Mesenchymal stem cell (in vitro differentiated cells and primary cell): ENCODE results near the gene RASA2.
A peak's percentile ranks its signal among the peaks of the same experiment; 100 is the strongest.

Experiments used
- DNase-seq: peaks from one replicate; pipeline ENCODE4 v3.0.0-alpha.2; 2013
- H2AFZ ChIP-seq: one replicate; pipeline ENCODE4 v1.6.1; 2013; ENCODE audit warnings: low read depth, mild to moderate bottlenecking, control low read depth, inconsistent platforms, low read length, moderate library complexity
- H2AK5ac ChIP-seq: 2 replicates; pipeline ENCODE4 v1.6.1; 2013; ENCODE audit warnings: low read length, moderate library complexity, mild to moderate bottlenecking, inconsistent platforms; ENCODE audit not compliant: severe bottlenecking
- H2BK120ac ChIP-seq: one replicate; pipeline ENCODE4 v1.6.1; 2013; ENCODE audit warnings: low read depth, mild to moderate bottlenecking, inconsistent platforms, low read length, moderate library complexity
- H2BK12ac ChIP-seq, 2 experiments: one replicate each; pipeline ENCODE4 v1.6.1; 2013; ENCODE audit warnings: inconsistent platforms in 2 of 2, low read length in 2 of 2, mild to moderate bottlenecking in 2 of 2, moderate library complexity in 2 of 2, control low read depth in 1 of 2
- H2BK15ac ChIP-seq: one replicate; pipeline ENCODE4 v1.6.1; 2013; ENCODE audit warnings: mild to moderate bottlenecking, low read depth, inconsistent platforms; ENCODE audit not compliant: poor library complexity, severe bottlenecking
- H2BK5ac ChIP-seq: 2 replicates; pipeline ENCODE4 v1.6.1; 2013; ENCODE audit warnings: low read depth, mild to moderate bottlenecking, low read length, control low read depth, inconsistent platforms; ENCODE audit not compliant: poor library complexity, severe bottlenecking
- H3K14ac ChIP-seq, 2 experiments: one replicate each; pipeline ENCODE4 v1.6.1; 2013; ENCODE audit warnings: inconsistent platforms in 2 of 2, low read length in 2 of 2, control low read depth in 1 of 2, mild to moderate bottlenecking in 1 of 2, moderate library complexity in 1 of 2
- H3K18ac ChIP-seq, 2 experiments: one replicate each; pipeline ENCODE4 v1.6.1; 2013; ENCODE audit warnings: inconsistent platforms in 2 of 2, low read length in 2 of 2, control low read depth in 1 of 2, low read depth in 1 of 2, mild to moderate bottlenecking in 1 of 2
- H3K23ac ChIP-seq, 2 experiments: one replicate each; pipeline ENCODE4 v1.6.1; 2013; ENCODE audit warnings: inconsistent platforms in 2 of 2, low read length in 2 of 2, mild to moderate bottlenecking in 2 of 2, moderate library complexity in 2 of 2, control low read depth in 1 of 2
- H3K27ac ChIP-seq: 2 replicates; pipeline ENCODE4 v1.5.1; 2013; ENCODE audit warnings: mild to moderate bottlenecking, moderate library complexity, low read length, control low read depth, inconsistent platforms; ENCODE audit not compliant: poor library complexity, severe bottlenecking
- H3K27me3 ChIP-seq, 2 experiments: 2 replicates each; pipeline versions ENCODE4 v1.6.1 to v1.7.0; 2013; ENCODE audit warnings: low read length in 2 of 2, mild to moderate bottlenecking in 2 of 2, moderate library complexity in 2 of 2, control low read depth in 1 of 2, inconsistent platforms in 1 of 2; ENCODE audit not compliant: control insufficient read depth in 1 of 2, insufficient read depth in 1 of 2
- H3K36me3 ChIP-seq, 2 experiments: 2 replicates each; pipeline versions ENCODE4 v1.6.1 to v1.7.0; 2013; ENCODE audit warnings: low read length in 2 of 2, control low read depth in 1 of 2, inconsistent platforms in 1 of 2, low read depth in 1 of 2, mild to moderate bottlenecking in 1 of 2; ENCODE audit not compliant: insufficient read depth in 2 of 2, control insufficient read depth in 1 of 2
- H3K4ac ChIP-seq, 2 experiments: one replicate each; pipeline ENCODE4 v1.6.1; 2013; ENCODE audit warnings: inconsistent platforms in 2 of 2, low read length in 2 of 2, mild to moderate bottlenecking in 2 of 2, moderate library complexity in 2 of 2, control low read depth in 1 of 2, low read depth in 1 of 2
- H3K4me1 ChIP-seq: 2 replicates; pipeline ENCODE4 v1.6.1; 2013; ENCODE audit warnings: low read depth, low read length, control low read depth; ENCODE audit not compliant: control insufficient read depth, insufficient read depth
- H3K4me2 ChIP-seq: 2 replicates; pipeline ENCODE4 v1.6.1; 2013; ENCODE audit warnings: low read length, mild to moderate bottlenecking, inconsistent platforms; ENCODE audit not compliant: poor library complexity, severe bottlenecking
- H3K4me3 ChIP-seq, 2 experiments: 2 replicates each; pipeline versions ENCODE4 v1.5.1 to v1.7.0; 2013; ENCODE audit warnings: low read length in 2 of 2, mild to moderate bottlenecking in 2 of 2, control low read depth in 1 of 2, low read depth in 1 of 2; ENCODE audit not compliant: insufficient read depth in 1 of 2
- H3K79me1 ChIP-seq: replicated peaks from 2 replicates; pipeline ENCODE4 v1.6.1; 2013; ENCODE audit warnings: mild to moderate bottlenecking, control low read depth, low read length, inconsistent platforms; ENCODE audit not compliant: poor library complexity, severe bottlenecking
- H3K9ac ChIP-seq: 2 replicates; pipeline ENCODE4 v1.7.0; 2013; ENCODE audit warnings: mild to moderate bottlenecking, low read length, moderate library complexity
- H3K9me3 ChIP-seq: 2 replicates; pipeline ENCODE4 v1.7.0; 2013; ENCODE audit warnings: mild to moderate bottlenecking, low read length; ENCODE audit not compliant: control insufficient read depth
- H4K8ac ChIP-seq: one replicate; pipeline ENCODE4 v1.6.1; 2013; ENCODE audit warnings: inconsistent platforms, mild to moderate bottlenecking, low read length, moderate library complexity
- H4K91ac ChIP-seq: one replicate; pipeline ENCODE4 v1.6.1; 2013; ENCODE audit warnings: mild to moderate bottlenecking, low read length, inconsistent platforms
- WGBS: methylation state at CpG from one replicate; pipeline ENCODE4 v1.1.7; 2013; ENCODE audit warnings: mixed read lengths; 5-methylcytosine and 5-hydroxymethylcytosine counted together

Gene RASA2

DNA sequence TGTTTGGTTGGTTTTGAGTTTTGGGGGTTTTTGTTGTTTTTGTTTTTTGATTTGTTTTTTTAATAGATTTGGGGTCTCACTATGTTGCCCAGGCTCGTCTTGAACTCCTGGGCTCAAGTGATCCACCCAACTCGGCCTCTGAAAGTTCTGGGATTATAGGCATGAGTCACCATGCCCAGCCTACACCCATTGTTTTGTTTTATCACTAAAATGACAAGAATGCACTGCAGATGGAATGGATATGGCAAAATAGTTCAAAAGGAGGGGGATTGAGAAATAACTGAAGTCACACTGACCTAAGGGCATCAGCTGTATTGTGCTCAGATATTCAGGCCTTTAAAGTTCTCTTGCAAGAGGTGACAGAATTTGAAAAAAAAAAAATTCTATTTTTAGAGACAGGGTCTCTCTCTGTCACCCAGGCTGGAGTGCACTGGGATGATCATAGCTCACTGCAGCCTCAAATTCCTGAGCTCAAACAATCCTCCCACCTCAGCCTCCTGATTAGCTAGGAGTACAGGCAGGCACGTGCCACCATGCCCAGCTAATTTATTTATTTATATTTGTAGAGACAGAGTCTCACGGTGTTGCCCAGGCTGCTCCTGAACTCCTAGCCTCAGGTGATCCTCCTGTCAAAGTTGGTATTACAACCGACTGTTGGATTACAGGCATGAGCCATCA, 4.4 kb upstream of the RASA2 start:
- no peak overlapping the region for H3K4me3 ChIP-seq
- H4K91ac ChIP-seq: no peak overlapping the region
- no peaks in the 10 kb centered on the region for H3K27me3 ChIP-seq
- H2AFZ ChIP-seq: no peak overlapping the region
- DNase-seq: peak; percentile 22
- no peak overlapping the region for H2BK5ac ChIP-seq
- H3K18ac ChIP-seq: no peak overlapping the region
- H3K4me1 ChIP-seq: peaks cover 2% of the 10 kb centered on the region
- no peak overlapping the region for H3K9ac ChIP-seq
- H2BK120ac ChIP-seq: no peak overlapping the region
- no peaks in the 10 kb centered on the region for H3K36me3 ChIP-seq
- no peak overlapping the region for H3K4ac ChIP-seq
- H3K14ac ChIP-seq: no peak overlapping the region
- H3K23ac ChIP-seq: no peak overlapping the region
- peak overlapping the region; percentile 84 for H2AK5ac ChIP-seq
- no peak overlapping the region for H2BK12ac ChIP-seq
- 71% methylated on average over 4 of the region's 5 CpGs for WGBS
- no peak overlapping the region for H2BK15ac ChIP-seq
- H3K27ac ChIP-seq: peak overlapping the region; percentile 41
- no peak overlapping the region for H4K8ac ChIP-seq
- no peak overlapping the region for H3K4me2 ChIP-seq
- no peaks in the 10 kb centered on the region for H3K79me1 ChIP-seq
- no peaks in the 10 kb centered on the region for H3K9me3 ChIP-seq

DNA sequence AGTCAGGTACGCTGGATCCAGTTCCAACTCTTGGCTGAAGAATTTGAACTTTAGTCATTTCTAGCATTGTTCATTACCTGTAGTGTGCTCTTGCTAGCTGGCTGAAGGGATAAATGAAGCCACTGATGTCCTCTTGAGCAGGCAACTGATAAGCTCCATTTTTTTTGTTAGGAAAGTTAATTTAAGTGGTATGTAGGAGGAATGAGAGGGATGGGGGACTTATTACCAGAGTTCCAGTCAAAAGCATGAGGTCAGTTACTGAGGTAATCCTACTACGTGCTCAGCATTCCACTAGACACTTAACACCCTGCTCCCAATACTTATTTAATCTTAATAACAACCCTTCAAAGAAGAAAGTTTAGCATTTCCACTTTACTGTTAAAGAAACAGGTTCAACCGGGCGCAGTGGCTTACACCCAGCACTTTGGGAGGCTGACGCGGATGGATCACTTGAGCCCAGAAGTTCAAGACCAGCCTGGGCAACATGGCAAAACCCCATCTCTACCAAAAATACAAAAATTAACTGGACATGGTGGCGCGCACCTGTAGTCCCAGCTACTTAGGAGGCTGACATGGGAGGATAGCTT, 2.0 kb upstream of the RASA2 start:
- no peak overlapping the region for H3K4me3 ChIP-seq
- H4K8ac ChIP-seq: no peak overlapping the region
- WGBS: 97% methylated on average over 8 of the region's 8 CpGs

DNA sequence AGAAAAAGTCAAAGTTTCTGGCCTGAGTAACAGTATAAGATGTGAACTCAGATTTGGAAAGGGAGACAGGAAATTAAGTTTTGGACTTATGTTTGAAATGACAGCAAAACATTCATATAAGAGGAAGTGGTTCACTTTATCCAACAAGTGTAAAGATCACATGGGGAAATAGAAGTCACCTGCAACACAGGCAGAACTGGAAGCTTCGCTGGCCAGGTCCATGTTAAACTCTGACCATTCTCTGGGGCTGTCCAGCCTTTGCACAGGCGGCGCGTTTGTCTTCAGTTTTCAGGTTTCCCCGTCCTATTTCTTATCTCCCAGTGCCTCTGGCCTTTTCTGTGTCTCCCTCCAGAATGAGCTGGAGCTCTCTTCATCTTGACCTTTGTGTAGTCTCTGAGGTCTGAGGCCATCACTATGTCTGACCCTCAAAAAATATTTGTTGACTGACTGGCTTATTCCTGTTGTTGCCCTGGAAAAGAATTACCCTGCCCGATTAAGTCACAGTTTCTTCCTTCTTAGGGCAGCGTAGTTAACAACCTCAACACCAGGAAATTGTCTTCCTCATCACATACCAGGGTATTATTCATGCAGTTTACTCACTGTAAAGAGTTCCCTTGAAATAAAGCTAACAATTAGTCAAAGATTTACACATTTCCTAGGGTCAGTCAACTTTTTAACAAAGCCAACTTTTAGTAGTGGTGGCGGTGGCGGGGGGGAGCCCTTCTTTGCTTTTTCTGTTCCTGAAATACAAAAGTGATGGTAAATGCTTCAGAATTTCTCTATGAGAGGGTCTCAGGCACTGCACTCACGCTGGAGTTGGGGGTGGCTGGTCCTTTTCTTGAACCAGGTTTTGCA, 959 bp upstream of the RASA2 start:
- Histone ChIP-seq H3K4ac (no peak overlapping the region), H2BK120ac (no peak overlapping the region), H3K4me1 (peaks cover 2% of the 10 kb centered on the region), H3K18ac (peak overlapping the region in 1 of 2 experiments; percentile 19), H3K27me3 (no peaks in the 10 kb centered on the region), H3K9ac (peak overlapping the region; percentile 82), H2BK12ac (peak overlapping the region in 1 of 2 experiments; percentile 6), H3K36me3 (no peaks in the 10 kb centered on the region), H3K79me1 (no peaks in the 10 kb centered on the region), H2AK5ac (peak overlapping the region; percentile 76), H3K23ac (no peak overlapping the region), H3K4me2 (peak overlapping the region; percentile 86), H4K91ac (no peak overlapping the region), H3K4me3 (peak overlapping the region in 1 of 2 experiments; percentile 81), H2AFZ (peak overlapping the region; percentile 65), H3K27ac (peak overlapping the region; percentile 95), H3K9me3 (no peaks in the 10 kb centered on the region), H2BK5ac (peak overlapping the region; percentile 89), H4K8ac (peak overlapping the region; percentile 45), H3K14ac (no peak overlapping the region), H2BK15ac (no peak overlapping the region)
- 43% methylated on average over 10 of the region's 10 CpGs for WGBS
- peak; percentile 77 for DNase-seq

More for the DNA sequence above, 2.0 kb upstream of the RASA2 start:
- no peak overlapping the region for H2BK12ac ChIP-seq
- no peaks in the 10 kb centered on the region for H3K79me1 ChIP-seq
- H2AFZ ChIP-seq: no peak overlapping the region
- H3K27me3 ChIP-seq: no peaks in the 10 kb centered on the region
- no peak overlapping the region for H3K23ac ChIP-seq
- H3K27ac ChIP-seq: no peak overlapping the region
- no peak overlapping the region for H3K9ac ChIP-seq
- no peaks in the 10 kb centered on the region for H3K9me3 ChIP-seq
- DNase-seq: no peak
- H2BK120ac ChIP-seq: no peak overlapping the region
- no peak overlapping the region for H3K4me2 ChIP-seq
- no peak overlapping the region for H2BK15ac ChIP-seq
- no peak overlapping the region for H3K18ac ChIP-seq
- no peak overlapping the region for H4K91ac ChIP-seq
- H3K4me1 ChIP-seq: peaks cover 2% of the 10 kb centered on the region
- no peak overlapping the region for H2BK5ac ChIP-seq
- peak overlapping the region; percentile 24 for H2AK5ac ChIP-seq
- no peaks in the 10 kb centered on the region for H3K36me3 ChIP-seq
- H3K14ac ChIP-seq: no peak overlapping the region
- no peak overlapping the region for H3K4ac ChIP-seq

DNA sequence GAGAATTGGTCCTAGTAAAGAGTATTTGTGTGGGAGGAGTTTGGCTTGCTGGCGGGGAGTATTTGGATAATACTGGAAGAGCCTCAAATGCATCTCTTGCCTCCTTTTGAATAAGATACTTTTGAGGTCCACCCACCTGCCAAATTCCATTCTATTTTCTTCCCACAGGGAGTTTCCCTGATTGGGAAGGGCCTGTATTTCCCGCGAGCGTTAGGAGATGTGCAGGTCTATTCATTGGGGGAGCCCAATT, 406 bp upstream of the RASA2 start:
- Histone ChIP-seq H3K4me2 (peak overlapping the region; percentile 86), H3K36me3 (no peaks in the 10 kb centered on the region)
- WGBS: 0% methylated on average over 2 of the region's 4 CpGs

More for the DNA sequence above, 406 bp upstream of the RASA2 start:
- Histone ChIP-seq H3K18ac (peak overlapping the region; percentile 19 to 79), H3K14ac (no peak overlapping the region), H3K4me3 (peak overlapping the region; percentile 59 to 81), H2BK12ac (no peak overlapping the region), H3K27ac (peak overlapping the region; percentile 95), H3K9me3 (no peaks in the 10 kb centered on the region), H3K4me1 (peaks cover 2% of the 10 kb centered on the region), H2AK5ac (no peak overlapping the region), H3K4ac (no peak overlapping the region), H3K79me1 (no peaks in the 10 kb centered on the region), H4K8ac (no peak overlapping the region), H2AFZ (peak overlapping the region; percentile 18), H3K9ac (peak overlapping the region; percentile 82), H3K27me3 (no peaks in the 10 kb centered on the region), H2BK120ac (peak overlapping the region; percentile 61), H4K91ac (no peak overlapping the region), H3K23ac (no peak overlapping the region), H2BK5ac (peak overlapping the region; percentile 89), H2BK15ac (no peak overlapping the region)
- DNase-seq: peak; percentile 71
